ENCODE measurements around the gene ATG14.
"Not testable (repeated sequence)": the region's sequence is repeated elsewhere in the genome, so short reads cannot be mapped to it uniquely, and the experiment has no call there.

Gene ATG14

GRCh38 chr14:55433880-55434804 lies 22.5 kb upstream of the ATG14 start:
- DNase-seq (ENCODE audit: low read depth in 2 of 2), result no peak

DNA sequence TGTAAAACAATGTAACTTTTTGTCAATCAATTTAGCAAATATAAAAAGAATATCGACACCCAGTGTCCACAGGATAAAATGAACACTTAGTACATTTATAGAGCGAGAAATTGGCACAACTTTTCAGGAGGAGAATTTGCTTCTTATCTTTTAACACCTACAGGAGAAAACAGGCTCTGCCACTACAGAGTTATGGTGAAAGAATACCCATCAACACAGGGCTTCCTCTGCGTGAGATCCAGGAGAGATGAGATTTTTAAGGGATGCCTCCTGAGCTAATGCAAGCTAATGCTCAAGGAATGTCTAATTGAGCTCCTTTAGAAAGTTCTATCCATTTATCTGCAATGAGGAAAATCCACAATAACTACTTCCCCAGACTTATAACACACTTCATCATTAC lies 21.0 kb upstream of the ATG14 start:
- no peak for DNase-seq (ENCODE audit: low read depth in 2 of 2)

- peak in 1 of 2 donors; percentile 10 for DNase-seq (ENCODE audit: low read depth in 2 of 2)
Observed at GRCh38 chr14:55430024-55430690, 18.5 kb upstream of the ATG14 start.

- no peak for DNase-seq (ENCODE audit: low read depth in 2 of 2)
Observed at GRCh38 chr14:55427439-55427838, 15.8 kb upstream of the ATG14 start.

- DNase-seq (ENCODE audit: low read depth in 2 of 2), result no peak
Observed at GRCh38 chr14:55426891-55427290, 15.3 kb upstream of the ATG14 start.

DNA sequence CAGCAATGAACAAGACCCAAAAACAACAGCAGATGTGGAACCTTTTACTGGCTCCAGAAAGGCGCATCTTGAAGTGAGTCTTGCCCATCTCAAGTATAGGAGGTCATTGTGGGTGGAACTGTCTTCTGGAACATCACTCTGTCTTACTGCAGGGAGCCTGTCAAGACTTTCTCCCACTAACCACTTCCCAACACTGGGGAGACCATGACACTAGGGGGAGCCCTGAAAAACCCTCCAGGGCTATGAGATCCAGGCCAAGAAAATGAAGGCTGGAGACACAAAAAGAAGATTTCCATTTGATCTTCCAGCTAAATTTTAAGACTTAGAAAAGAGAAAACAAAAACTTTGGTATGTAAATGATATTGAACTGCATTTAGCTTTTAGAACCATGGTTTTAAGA lies 13.5 kb upstream of the ATG14 start:
- no peak for DNase-seq (ENCODE audit: low read depth in 2 of 2)

DNA sequence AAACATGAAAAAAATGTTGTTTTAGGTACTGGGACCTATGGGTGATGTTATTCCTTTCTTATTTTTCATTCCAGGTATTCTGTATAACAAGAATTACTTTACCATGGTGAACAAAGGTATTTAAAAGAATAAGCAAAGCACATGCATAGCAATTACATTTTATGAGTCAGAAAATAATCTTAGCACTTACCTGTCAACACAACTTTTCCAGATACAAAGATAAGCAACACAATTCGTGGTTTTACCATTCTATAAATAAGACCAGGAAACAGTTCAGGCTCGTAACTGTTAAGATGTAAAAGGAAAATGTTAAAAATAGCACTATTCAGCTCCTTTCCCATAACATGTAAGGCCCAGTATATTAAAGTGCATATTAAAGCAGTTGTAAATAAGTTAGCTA lies 12.3 kb upstream of the ATG14 start:
- no peak for DNase-seq (ENCODE audit: low read depth in 2 of 2)

DNA sequence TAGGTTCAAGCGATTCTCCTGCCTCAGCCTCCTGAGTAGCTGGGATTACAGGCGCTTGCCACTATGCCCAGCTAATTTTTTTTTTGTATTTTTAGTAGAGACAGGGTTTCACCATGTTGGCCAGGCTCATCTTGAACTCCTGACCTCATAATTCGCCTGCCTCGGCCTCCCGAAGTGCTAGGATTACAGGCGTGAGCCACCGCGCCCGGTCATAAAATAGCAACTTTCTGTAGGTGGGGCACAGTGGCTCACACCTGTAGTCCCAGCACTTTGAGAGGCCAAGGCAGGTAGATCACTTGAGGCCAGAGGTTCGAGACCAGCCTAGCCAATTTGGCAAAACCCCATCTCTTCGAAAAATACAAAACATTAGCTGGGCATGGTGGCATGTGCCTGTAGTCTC lies 10.7 kb upstream of the ATG14 start:
- not testable (repeated sequence) for DNase-seq (ENCODE audit: low read depth in 2 of 2)

DNA sequence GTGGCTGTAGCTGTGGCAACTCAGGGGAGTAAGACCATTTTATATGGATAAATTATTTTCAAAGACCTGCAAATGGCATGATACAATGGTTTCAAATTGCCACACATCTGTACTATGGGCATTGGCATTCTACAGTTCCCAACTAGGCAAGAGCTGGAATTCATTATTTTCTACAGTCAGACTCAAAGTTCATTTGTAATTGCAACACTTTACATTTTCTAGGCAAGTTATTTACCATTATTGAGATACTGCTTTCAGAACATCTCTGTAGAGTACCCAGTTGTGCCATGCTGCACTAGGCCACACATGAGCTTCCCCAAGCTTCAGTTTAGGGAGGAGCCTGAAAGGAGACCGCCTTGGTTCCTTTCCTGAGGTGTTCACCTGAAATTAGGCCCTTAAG lies 8.0 kb upstream of the ATG14 start:
- no peak for DNase-seq (ENCODE audit: low read depth in 2 of 2)

DNA sequence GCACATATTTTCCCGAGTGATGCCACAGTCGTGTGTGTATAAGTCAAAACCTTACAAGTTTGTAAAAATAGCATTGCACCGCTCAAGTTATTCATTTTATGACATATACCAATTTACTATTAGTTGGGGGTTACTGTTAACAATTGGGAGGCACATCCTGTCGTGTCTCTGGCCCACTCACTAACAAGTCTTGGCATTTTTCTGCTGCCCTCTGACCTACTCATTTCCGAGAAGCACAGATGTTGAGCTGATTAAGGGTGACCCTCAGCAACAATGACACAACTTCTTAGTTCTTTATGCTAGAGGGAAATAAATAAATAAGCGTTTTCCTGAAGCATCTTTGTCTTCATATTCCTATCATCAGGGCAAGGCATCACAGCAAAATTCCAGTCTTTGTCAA lies 6.8 kb upstream of the ATG14 start:
- DNase-seq (ENCODE audit: low read depth in 2 of 2), result no peak

DNA sequence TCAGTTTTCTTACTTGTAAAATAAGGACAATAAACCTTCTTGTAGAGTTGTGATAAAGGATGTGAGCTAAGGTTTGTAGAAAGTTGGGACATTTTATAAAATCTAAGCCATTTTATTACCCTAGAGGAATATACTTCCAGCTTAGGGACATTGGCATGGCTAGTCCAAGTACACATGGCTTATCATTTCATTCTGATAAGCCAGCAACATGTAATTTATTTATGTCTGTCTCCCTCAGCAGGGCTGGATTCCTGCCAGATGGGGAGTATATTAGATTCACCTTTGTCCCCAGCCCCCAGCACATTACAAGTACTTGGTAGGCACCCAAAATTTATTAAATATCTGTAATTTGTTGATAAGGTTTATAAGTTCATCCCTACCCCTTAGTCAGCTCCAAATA lies 6.3 kb upstream of the ATG14 start:
- no peak for DNase-seq (ENCODE audit: low read depth in 2 of 2)

GRCh38 chr14:55416866-55417265 lies 5.2 kb upstream of the ATG14 start:
- DNase-seq (ENCODE audit: low read depth in 2 of 2), result no peak

- no peak for DNase-seq (ENCODE audit: low read depth in 2 of 2)
Observed at GRCh38 chr14:55414551-55414950, 2.9 kb upstream of the ATG14 start.

DNA sequence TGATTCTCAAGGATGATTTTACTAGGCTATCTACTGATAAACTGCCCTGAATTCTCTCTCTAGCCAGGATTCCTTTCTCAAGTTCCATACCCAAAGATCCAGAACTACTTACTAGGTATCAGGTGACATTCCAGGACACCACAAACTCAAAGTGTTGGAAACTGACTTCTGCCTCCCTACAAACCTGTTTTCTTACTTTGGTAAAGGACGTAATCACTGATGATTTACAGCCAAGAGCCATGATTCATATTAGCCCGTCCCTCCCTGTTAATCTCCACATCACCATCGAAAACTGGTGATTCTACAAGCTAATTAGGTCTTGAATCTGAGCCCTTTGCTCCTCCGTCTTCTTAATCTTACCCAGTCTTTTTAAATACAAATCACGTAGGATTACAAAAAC lies 1.0 kb upstream of the ATG14 start:
- no peak for DNase-seq (ENCODE audit: low read depth in 2 of 2)

DNA sequence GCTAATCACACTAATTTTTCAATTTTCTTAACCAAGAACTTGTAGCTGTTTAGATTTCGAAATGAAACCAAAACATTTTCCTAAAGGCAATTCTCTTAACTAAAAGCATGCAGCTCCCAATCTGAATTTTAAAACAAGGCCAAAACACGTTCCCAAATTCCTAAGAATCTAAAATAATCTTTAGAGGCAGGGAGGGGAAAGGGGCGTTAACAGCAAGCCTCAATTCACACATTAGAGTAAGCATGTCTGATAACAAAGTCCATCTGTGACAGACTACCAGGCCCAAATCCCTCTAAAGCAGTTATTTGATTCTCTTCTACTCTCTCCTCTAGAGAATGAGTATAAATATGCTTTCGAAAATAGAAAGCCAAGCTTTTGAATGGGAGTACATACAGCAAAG lies 754 bp downstream of the ATG14 start:
- no peak for DNase-seq (ENCODE audit: low read depth in 2 of 2)

DNA sequence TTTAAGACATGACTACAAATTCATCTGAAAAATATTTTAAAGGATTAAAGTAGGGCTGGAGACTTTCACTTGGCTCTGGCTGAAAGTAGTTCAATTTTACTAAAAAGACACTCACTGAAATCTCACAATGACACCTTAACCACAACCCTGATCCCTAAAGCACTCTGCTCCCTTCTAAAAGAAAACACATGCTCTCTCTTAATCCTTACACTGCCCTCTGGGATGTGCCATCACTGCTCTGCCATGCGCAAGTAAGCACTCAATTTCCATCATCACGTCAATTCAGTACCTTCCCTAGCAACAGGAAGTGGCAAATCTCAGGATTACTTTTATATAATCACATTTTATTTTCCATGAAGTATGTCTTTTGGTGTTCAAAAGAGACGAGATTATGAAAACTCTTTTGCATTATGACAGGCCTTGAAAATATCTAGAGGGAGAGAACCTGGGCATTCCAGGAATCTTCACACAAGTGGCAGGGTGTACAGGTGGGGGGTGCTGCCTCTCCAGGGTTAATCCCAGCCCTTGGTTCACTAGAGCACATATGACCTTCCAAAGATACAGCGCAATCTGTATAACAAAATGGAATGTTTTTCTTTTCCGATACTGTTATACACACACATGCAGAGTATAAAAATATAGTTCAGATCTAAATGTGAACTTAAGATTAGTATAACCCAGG lies 7.3 kb downstream of the ATG14 start:
- DNase-seq (ENCODE audit: low read depth in 2 of 2), result no peak

GRCh38 chr14:55401751-55402150 lies 9.9 kb downstream of the ATG14 start:
- DNase-seq (ENCODE audit: low read depth in 2 of 2), result no peak

- DNase-seq (ENCODE audit: low read depth in 2 of 2), result no peak
Observed at GRCh38 chr14:55399852-55400251, 11.8 kb downstream of the ATG14 start.

GRCh38 chr14:55399183-55399582 lies 12.4 kb downstream of the ATG14 start:
- no peak for DNase-seq (ENCODE audit: low read depth in 2 of 2)

GRCh38 chr14:55398679-55399078 lies 13.0 kb downstream of the ATG14 start:
- no peak for DNase-seq (ENCODE audit: low read depth in 2 of 2)

DNA sequence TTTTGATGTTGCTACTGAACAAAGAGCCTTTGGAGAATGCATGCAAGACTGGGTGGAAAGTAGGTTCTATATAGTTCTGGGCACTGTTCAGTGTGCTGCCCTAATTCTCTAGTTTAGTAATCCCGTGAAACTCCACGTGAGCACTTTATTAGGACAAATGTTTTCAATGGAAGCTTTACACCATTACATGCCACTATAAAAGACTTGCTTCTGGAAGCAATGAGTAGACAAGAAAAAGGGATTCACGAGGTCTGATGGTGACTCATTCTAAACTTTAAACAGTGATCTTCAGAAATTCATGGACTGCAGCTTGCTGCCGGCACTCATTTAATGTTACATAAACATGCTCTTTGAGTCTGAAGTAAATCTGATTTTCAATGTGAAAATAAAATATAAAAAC lies 22.3 kb downstream of the ATG14 start:
- no peak for DNase-seq (ENCODE audit: low read depth in 2 of 2)

DNA sequence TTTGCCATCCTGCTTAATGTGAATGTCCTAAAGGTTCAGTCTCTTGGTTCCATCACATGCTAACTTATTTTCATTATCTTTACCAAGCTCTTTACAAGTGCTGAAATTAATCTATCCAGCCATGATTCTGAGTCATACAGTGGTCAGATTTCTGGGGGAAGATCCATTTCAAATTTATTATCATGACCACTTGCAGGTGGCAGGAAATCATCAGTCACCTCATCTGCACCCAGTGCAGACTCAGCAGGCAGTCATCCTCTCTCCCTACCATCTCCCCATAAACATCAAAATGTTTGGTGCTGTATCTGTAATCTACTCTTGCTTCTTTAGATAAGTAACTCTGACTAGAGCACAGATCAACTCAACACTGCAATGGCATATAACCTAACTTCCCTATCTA lies 23.5 kb downstream of the ATG14 start:
- DNase-seq (ENCODE audit: low read depth in 2 of 2), result no peak

DNA sequence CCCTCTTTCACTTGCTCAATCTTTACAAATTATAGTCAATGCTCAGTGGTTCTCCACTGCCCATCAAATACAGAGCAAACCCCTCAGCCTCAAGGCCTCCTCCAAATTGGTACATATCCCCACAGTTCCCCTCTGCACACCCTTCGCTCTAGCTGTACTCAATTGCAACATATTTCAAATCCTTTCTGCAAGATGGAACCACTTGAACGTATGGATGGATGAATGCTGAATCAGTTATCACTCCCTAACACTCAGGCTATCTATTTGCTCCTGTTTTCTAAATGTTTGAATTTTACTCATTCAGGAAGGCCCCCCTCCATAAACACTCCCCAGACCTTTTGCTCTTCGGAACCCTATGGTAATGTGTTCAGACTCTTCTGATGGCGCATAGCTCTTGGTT lies 24.5 kb downstream of the ATG14 start:
- no peak for DNase-seq (ENCODE audit: low read depth in 2 of 2)

All from activated CD8-positive, alpha-beta memory T cell treated with anti-CD3 and anti-CD28 coated beads for 4 hours (primary cell).